SU-DHL-6 (cell line): Measurements from ENCODE around the gene MYLK.

Experiments used
- CTCF ChIP-seq: fragments of 200-600 bp; sonication (generic); IDR thresholded peaks from one replicate; pipeline ENCODE4 v1.5.1; 2017; ENCODE audit warnings: antibody characterized with exemption, mild to moderate bottlenecking, low read length, moderate library complexity; ENCODE audit not compliant: insufficient read depth, poor library complexity, severe bottlenecking
- EZH2phosphoT487 ChIP-seq: fragments of 200-600 bp; sonication (generic), shearing (Covaris generic); conservative IDR thresholded peaks from 2 replicates; pipeline ENCODE4 v1.6.1; 2018; ENCODE audit warnings: mild to moderate bottlenecking, antibody characterized with exemption, low read length, moderate library complexity, mixed read lengths

- TF ChIP-seq CTCF (no peak), EZH2phosphoT487 (no peak)
Observed at GRCh38 chr3:123808812-123809211, 75.3 kb downstream of the MYLK start.
